MM.1S (cell line): ENCODE results near the gene GNAI3.

ENCODE experiments used
- EZH2phosphoT487 ChIP-seq: fragments of 300-600 bp; sonication (generic); IDR thresholded peaks from 2 replicates; pipeline ENCODE4 v1.6.1; 2018; ENCODE audit warnings: antibody characterized with exemption, low read length
- TF ChIP-seq, protein P1 (sequence below): fragments of 300-600 bp; sonication (generic); IDR thresholded peaks from 2 replicates; pipeline ENCODE4 v1.5.1; 2016; ENCODE audit warnings: antibody characterized with exemption, low read length, mixed read lengths

DNA sequence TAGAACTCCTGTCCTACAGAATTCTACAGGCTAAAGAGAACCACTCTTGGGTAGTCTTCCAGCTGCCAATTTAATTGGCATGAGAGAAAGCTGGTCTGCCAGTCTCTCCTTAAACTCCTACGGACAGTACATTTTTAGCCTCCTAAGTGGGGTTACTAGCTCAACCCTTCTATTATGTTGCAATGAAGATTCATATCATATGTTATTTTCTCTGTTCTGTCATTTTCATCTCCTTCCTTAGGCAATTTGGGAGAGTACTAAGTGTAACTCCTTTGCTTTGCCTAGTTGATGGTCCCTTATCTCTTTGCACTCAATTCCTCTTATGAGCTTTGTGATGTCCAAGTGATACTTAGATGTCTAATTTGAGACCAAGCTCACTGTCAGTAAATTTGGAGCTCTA, 57.0 kb downstream of the GNAI3 start:
- no peak for TF ChIP-seq EZH2phosphoT487
- TF ChIP-seq, protein P1, sequence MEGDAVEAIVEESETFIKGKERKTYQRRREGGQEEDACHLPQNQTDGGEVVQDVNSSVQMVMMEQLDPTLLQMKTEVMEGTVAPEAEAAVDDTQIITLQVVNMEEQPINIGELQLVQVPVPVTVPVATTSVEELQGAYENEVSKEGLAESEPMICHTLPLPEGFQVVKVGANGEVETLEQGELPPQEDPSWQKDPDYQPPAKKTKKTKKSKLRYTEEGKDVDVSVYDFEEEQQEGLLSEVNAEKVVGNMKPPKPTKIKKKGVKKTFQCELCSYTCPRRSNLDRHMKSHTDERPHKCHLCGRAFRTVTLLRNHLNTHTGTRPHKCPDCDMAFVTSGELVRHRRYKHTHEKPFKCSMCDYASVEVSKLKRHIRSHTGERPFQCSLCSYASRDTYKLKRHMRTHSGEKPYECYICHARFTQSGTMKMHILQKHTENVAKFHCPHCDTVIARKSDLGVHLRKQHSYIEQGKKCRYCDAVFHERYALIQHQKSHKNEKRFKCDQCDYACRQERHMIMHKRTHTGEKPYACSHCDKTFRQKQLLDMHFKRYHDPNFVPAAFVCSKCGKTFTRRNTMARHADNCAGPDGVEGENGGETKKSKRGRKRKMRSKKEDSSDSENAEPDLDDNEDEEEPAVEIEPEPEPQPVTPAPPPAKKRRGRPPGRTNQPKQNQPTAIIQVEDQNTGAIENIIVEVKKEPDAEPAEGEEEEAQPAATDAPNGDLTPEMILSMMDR = no peak
